Upper lobe of left lung (tissue), 6 donors: Measurements from ENCODE around the gene ABCC4. TPM values are rescaled to one million over a fixed set of nuclear protein-coding genes. Genes with fewer than 3 reads are reported as not detected.
A peak's percentile ranks its signal among the peaks of the same experiment; 100 is the strongest.

Experiments
- ATAC-seq, 2 donors: fragments of 200-7000 bp; cut with Tn5 transposase; one replicate each; pipeline ENCODE4 v1.9.1; 2022; ENCODE audit warnings: mild to moderate bottlenecking in 2 of 2, moderate library complexity in 2 of 2; ENCODE audit not compliant: low FRiP score in 2 of 2
- DNase-seq, 2 donors: peaks; one replicate each; pipeline ENCODE4 v3.0.0-alpha.2; 2019 to 2020
- H3K27ac ChIP-seq, 4 donors: fragments of 200-600 bp; sonication (generic); one replicate each; pipeline ENCODE4 v1.5.1; 2016 to 2019
- H3K27me3 ChIP-seq, 4 donors: fragments of 200-600 bp; sonication (generic); one replicate each; pipeline ENCODE4 v1.5.1; 2017 to 2019
- H3K36me3 ChIP-seq, 4 donors: fragments of 200-600 bp; sonication (generic); one replicate each; pipeline ENCODE4 v1.5.1; 2016 to 2019
- H3K4me1 ChIP-seq, 4 donors: fragments of 200-600 bp; sonication (generic); one replicate each; pipeline ENCODE4 v1.5.1; 2018 to 2019
- H3K4me3 ChIP-seq, 4 donors: fragments of 200-600 bp; sonication (generic); one replicate each; pipeline ENCODE4 v1.5.1; 2017 to 2019; ENCODE audit warnings: mild to moderate bottlenecking in 2 of 4, moderate library complexity in 1 of 4
- H3K9me3 ChIP-seq, 4 donors: fragments of 200-600 bp; sonication (generic); one replicate each; pipeline ENCODE4 v1.5.1; 2018 to 2019
- CTCF ChIP-seq, 6 experiments: fragments of 450-650 bp in 4 of 6; fragments of 200-600 bp in 2 of 6; sonication (generic) in 2 of 6; IDR thresholded peaks; one replicate each; pipeline ENCODE4 v1.5.1; 2016 to 2019; ENCODE audit warnings: antibody characterized with exemption in 6 of 6
- EP300 ChIP-seq, 4 donors: sonication (generic); formaldehyde crosslinking; IDR thresholded peaks; one replicate each; pipeline ENCODE4 v1.5.1; 2017; ENCODE audit warnings: antibody characterized with exemption in 4 of 4, control low read depth in 2 of 4
- POLR2A ChIP-seq, 4 donors: fragments of 450-650 bp; IDR thresholded peaks; one replicate each; pipeline ENCODE4 v1.5.1; 2016 to 2017; ENCODE audit warnings: antibody characterized with exemption in 4 of 4, mild to moderate bottlenecking in 2 of 4
- POLR2AphosphoS5 ChIP-seq, 2 donors: sonication (generic); formaldehyde crosslinking; IDR thresholded peaks; one replicate each; pipeline ENCODE4 v1.5.1; 2017; ENCODE audit warnings: antibody characterized with exemption in 2 of 2
- WGBS, 2 donors: methylation state at CpG; one replicate each; pipeline ENCODE4 v1.1.5; 2017 to 2018; 5-methylcytosine and 5-hydroxymethylcytosine counted together
- total RNA-seq, 6 donors: library from RNA; depleted of rRNA in 4 of 6; stranded (reverse); fragments of >200 nt in 4 of 6; gene quantifications; one replicate each; pipeline versions ENCODE4 v1.1.0 to v1.2.1, GENCODE V29; 2016 to 2021
- donor health status: DM: no; HTN: no; CAD: no; lungs with moderate emphysema.
- donor health status: DM: no; HTN: yes; CAD: no; lungs with severe emphysema.

ABCC4 gene
- total RNA-seq, 6 donors from 2014 or later: 17.0 to 78.6 (median 31.9) TPM

DNA sequence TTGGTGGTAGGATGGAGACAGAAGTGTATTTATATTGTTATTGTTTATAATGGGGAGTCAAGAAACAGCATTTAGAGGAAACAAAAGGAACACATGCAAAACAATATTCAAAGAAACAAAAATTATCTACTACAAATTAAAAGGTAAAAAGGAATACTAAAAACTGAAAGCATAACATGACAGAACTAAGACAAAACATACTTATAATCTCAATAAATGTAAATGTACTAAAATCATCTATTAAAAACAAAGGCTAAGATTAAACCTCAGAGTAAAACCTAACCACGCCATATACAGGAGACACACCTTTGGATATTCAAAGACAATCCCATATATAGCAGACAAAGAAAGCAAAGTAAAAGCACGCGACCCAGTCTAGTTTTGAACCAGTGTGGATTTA lies 273.6 kb downstream of the ABCC4 start:
- 94 to 96% methylated on average over 3 of the region's 3 CpGs for WGBS, 2 donors
- Histone ChIP-seq H3K27me3 (no peaks in the 10 kb centered on the region), H3K4me1 (no peaks in the 10 kb centered on the region), H3K9me3 (no peaks in the 10 kb centered on the region), H3K36me3 (no peaks in the 10 kb centered on the region), H3K27ac (no peak overlapping the region), H3K4me3 (no peak overlapping the region)
- ATAC-seq (no peak), DNase-seq (no peak)
- no peak for TF ChIP-seq POLR2AphosphoS5 (IDR thresholded peaks at IDR 0.05)
- no peak for TF ChIP-seq POLR2A (IDR thresholded peaks at IDR 0.05)
- TF ChIP-seq CTCF (IDR thresholded peaks at IDR 0.05): no peak
- TF ChIP-seq EP300 (IDR thresholded peaks at IDR 0.05): no peak

DNA sequence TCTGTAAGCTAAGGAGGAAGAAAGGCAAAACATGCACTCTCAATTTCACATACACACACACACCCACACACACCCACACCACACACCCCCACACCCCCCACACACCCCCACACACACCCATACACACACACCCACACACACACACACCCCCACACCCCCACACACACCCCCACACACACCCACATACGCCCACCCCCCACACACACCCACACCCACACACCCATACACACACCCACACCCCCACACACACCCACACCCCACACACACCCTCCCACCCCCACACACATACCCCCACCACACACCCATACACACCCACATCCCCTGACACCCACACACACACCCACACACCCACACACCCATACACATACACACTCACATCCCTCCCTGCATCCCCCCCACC lies 276.1 kb downstream of the ABCC4 start:
- Histone ChIP-seq H3K27ac (no peak overlapping the region), H3K27me3 (no peaks in the 10 kb centered on the region), H3K9me3 (no peaks in the 10 kb centered on the region), H3K36me3 (peaks cover 0 to 4% (median 0%) of the 10 kb centered on the region in 4 donors), H3K4me1 (no peaks in the 10 kb centered on the region), H3K4me3 (no peak overlapping the region)
- DNase-seq: no peak
- TF ChIP-seq CTCF (IDR thresholded peaks at IDR 0.05) (no peak), POLR2A (IDR thresholded peaks at IDR 0.05) (no peak), POLR2AphosphoS5 (IDR thresholded peaks at IDR 0.05) (no peak), EP300 (IDR thresholded peaks at IDR 0.05) (no peak)
- 86 to 100% methylated on average over 1 of the region's 1 CpG for WGBS, 2 donors
- ATAC-seq: peak in 1 of 2 donors; percentile 79

- Histone ChIP-seq H3K36me3 (peaks cover 0 to 4% (median 1%) of the 10 kb centered on the region in 4 donors), H3K27ac (no peak overlapping the region), H3K4me1 (no peaks in the 10 kb centered on the region), H3K9me3 (no peaks in the 10 kb centered on the region), H3K27me3 (no peaks in the 10 kb centered on the region), H3K4me3 (no peak overlapping the region)
- TF ChIP-seq POLR2AphosphoS5 (IDR thresholded peaks at IDR 0.05) (no peak), POLR2A (IDR thresholded peaks at IDR 0.05) (no peak), CTCF (IDR thresholded peaks at IDR 0.05) (no peak), EP300 (IDR thresholded peaks at IDR 0.05) (no peak)
- WGBS, 2 donors: 47 to 60% methylated on average over 4 of the region's 4 CpGs
- ATAC-seq (no peak), DNase-seq (no peak)
These were observed 277.8 kb downstream of the ABCC4 start for GRCh38 chr13:95023405-95023804.

GRCh38 chr13:95020298-95020987 lies 280.8 kb downstream of the ABCC4 start:
- WGBS, 2 donors: 94 to 95% methylated on average over 6 of the region's 6 CpGs
- Histone ChIP-seq H3K36me3 (peaks cover 0 to 4% (median 1%) of the 10 kb centered on the region in 4 donors), H3K27ac (no peak overlapping the region), H3K27me3 (no peaks in the 10 kb centered on the region), H3K4me3 (no peak overlapping the region), H3K4me1 (no peaks in the 10 kb centered on the region), H3K9me3 (no peaks in the 10 kb centered on the region)
- DNase-seq (no peak), ATAC-seq (no peak)
- TF ChIP-seq CTCF (IDR thresholded peaks at IDR 0.05) (no peak), POLR2AphosphoS5 (IDR thresholded peaks at IDR 0.05) (no peak), POLR2A (IDR thresholded peaks at IDR 0.05) (no peak), EP300 (IDR thresholded peaks at IDR 0.05) (no peak)

DNA sequence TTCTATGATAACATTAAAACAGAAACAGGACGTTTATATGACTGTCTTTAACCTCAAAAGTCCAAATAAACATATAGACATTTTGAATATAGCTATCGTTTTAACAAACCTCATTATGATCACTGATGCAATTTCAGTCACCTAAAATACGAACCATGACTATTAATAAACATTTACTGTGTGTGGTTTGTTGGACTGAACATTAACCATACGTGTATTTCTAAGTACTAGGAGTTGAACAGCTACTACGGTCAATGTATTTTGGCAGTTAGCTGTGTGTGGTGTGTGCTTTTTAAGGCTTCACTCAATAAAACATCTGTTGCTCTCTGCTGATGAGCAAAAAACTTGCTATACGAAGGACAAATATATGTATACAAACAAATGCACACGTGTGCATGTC lies 281.4 kb downstream of the ABCC4 start:
- Histone ChIP-seq H3K27ac (no peak overlapping the region), H3K9me3 (no peaks in the 10 kb centered on the region), H3K36me3 (peaks cover 0 to 4% (median 1%) of the 10 kb centered on the region in 4 donors), H3K4me1 (no peaks in the 10 kb centered on the region), H3K4me3 (no peak overlapping the region), H3K27me3 (no peaks in the 10 kb centered on the region)
- no peak for DNase-seq
- ATAC-seq: no peak
- TF ChIP-seq CTCF (IDR thresholded peaks at IDR 0.05) (no peak), POLR2AphosphoS5 (IDR thresholded peaks at IDR 0.05) (no peak), POLR2A (IDR thresholded peaks at IDR 0.05) (no peak)
- WGBS, 2 donors: 68 to 79% methylated on average over 7 of the region's 7 CpGs
